Activated naive CD4-positive, alpha-beta T cell treated with anti-CD3 and anti-CD28 coated beads, Interleukin-2, amount 10 ng/mL, durations not matched to agents 7 days and 5 days (primary cell): ENCODE results near the gene STAB2.
"Not testable (repeated sequence)": the region's sequence is repeated elsewhere in the genome, so short reads cannot be mapped to it uniquely, and the experiment has no call there.

ENCODE experiments used
- CTCF ChIA-PET: fragments of 350-600 bp; sonication (Branson Sonifier 250); formaldehyde crosslinking; loops from one replicate; lab custom pipeline; 2021; ENCODE audit warnings: antibody characterized with exemption; lab: Charles Lee
- DNase-seq: peaks from one replicate; pipeline ENCODE4 v3.0.0-alpha.2; 2020
- H3K27ac Mint-ChIP-seq: one replicate; pipeline ENCODE4 v1.8.0; 2021; ENCODE audit warnings: mild to moderate bottlenecking, moderate library complexity, mixed read lengths
- H3K27me3 Mint-ChIP-seq: one replicate; pipeline ENCODE4 v1.8.0; 2021; ENCODE audit warnings: mild to moderate bottlenecking, mixed read lengths
- H3K36me3 Mint-ChIP-seq: one replicate; pipeline ENCODE4 v1.8.0; 2021; ENCODE audit warnings: mixed read lengths
- H3K4me1 Mint-ChIP-seq: one replicate; pipeline ENCODE4 v1.8.0; 2021; ENCODE audit warnings: mixed read lengths
- H3K4me3 Mint-ChIP-seq: one replicate; pipeline ENCODE4 v1.8.0; 2021; ENCODE audit warnings: mild to moderate bottlenecking, moderate library complexity, mixed read lengths
- H3K9me3 Mint-ChIP-seq: one replicate; pipeline ENCODE4 v1.8.0; 2021; ENCODE audit warnings: mixed read lengths

STAB2 gene

DNA sequence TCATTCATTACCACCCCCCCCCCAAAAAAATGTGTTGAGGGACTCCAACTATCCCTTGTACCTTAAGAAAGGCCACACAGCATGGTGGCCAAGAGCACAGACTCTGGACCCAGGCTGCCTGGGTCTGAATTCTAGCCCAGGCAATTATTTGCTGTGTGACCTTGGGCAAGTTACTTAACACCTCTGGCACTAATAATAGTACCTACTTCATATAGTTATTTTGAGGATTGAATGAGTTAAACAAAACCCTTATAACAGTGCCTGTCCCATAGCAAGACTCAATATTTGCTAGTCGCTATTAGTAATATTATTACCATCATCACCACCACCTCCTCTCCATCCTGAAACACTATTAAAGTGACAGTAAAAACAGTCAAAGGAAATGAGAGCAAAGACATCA lies 216.8 kb downstream of the STAB2 start:
- peaks cover 6% of the 10 kb centered on the region for H3K4me1 Mint-ChIP-seq
- peaks cover 5% of the 10 kb centered on the region for H3K36me3 Mint-ChIP-seq
- no peak overlapping the region for H3K4me3 Mint-ChIP-seq
- no peaks in the 10 kb centered on the region for H3K27me3 Mint-ChIP-seq
- H3K9me3 Mint-ChIP-seq: no peaks in the 10 kb centered on the region
- CTCF ChIA-PET: no interaction called here
- DNase-seq: no peak
- no peak overlapping the region for H3K27ac Mint-ChIP-seq

DNA sequence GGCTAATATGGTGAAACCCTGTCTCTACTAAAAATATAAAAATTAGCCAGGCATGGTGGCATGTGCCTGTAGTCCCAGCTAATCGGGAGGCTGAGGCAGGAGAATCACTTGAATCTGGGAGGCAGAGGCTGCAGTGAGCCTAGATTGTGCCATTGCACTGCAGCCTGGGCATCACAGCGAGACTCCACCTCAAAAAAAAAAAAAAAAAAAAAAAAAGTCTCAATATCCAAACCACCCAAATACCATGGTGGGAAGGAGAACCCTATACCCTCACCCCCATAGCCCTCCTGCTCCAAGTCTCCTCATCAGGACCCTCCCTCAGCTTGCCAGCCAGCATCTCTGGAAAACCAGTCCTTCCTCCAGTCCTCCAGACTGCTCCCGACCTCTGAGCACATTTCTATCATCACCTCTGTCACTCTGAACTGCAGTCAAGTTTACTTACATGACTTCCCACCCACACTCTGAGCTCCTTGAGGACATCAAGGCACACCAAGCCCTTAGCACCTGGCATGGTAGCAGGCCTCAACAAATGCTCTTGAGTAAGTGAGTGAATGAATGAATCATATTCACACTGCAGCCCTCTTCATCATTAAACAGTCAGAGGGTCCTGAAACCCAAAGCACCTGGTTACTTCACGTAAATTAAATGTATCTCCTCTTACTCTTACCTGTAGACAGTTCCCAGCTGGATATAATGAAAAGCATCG lies 218.7 kb downstream of the STAB2 start:
- Mint-ChIP-seq H3K4me1 (no peaks in the 10 kb centered on the region), H3K27ac (no peak overlapping the region)

DNA sequence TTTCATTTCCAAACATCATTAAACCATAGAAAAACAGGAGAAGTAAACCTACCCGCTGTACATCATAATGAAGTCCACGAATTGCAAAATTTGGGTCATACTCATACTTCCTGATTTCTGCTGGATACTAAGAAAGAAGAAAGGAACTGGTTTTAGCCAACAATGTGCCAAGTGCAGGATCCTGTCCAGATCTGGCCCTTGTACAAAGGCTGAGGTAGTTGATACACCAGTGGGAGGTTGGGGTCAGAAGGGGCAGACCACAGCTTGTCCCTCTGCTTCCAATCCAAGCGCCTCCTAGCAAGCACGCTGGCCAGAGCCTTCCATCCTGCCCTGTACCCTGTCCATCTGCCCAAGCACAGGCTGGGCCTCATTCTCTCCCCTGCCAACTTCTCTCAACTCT lies 219.7 kb downstream of the STAB2 start:
- H3K4me3 Mint-ChIP-seq: no peak overlapping the region
- no peak for DNase-seq
- H3K27ac Mint-ChIP-seq: no peak overlapping the region
- H3K27me3 Mint-ChIP-seq: no peaks in the 10 kb centered on the region
- CTCF ChIA-PET: no interaction called here
- H3K36me3 Mint-ChIP-seq: peaks cover 2% of the 10 kb centered on the region
- H3K9me3 Mint-ChIP-seq: no peaks in the 10 kb centered on the region
- H3K4me1 Mint-ChIP-seq: no peaks in the 10 kb centered on the region

More for the DNA sequence above, 218.7 kb downstream of the STAB2 start:
- CTCF ChIA-PET: interaction anchor here (1.4 kb wide), 1 partner anchor 8 kb away, joined by 3 read pairs; no protein-coding TSS in a partner anchor
- H3K9me3 Mint-ChIP-seq: no peaks in the 10 kb centered on the region
- H3K27me3 Mint-ChIP-seq: no peaks in the 10 kb centered on the region
- H3K36me3 Mint-ChIP-seq: peaks cover 2% of the 10 kb centered on the region
- H3K4me3 Mint-ChIP-seq: no peak overlapping the region
- no peak for DNase-seq

DNA sequence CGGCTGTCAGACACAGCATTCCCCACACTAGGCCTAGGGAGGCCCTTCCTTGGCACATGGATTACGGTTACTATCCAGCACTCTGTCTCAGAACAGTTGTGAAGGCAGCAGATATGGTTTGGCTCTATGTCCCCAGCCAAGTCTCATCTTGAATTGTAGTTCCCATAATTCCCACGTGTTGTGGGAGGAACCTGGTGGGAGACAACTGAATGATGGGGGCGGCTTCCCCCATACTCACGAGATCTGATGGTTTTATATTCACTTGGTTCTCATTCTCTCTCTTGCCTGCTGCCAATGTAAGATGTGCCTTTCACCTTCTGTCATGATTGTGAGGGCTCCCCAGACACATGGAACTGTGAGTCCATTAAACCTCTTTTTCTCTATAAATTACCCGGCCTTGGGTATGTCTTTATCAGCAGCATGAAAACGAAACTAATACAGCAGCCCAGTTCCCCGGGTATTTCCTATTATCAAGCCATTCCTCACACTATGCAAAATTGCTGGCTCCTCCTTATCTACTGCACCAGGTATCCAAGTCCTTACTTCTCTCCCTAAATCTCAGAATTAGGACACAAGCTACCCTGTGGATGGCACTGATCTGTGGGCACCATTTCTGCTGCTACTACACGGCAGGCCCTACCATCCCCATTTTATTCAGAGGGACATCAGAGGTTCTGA lies 220.6 kb downstream of the STAB2 start:
- DNase-seq: no peak
- CTCF ChIA-PET: no interaction called here
- Mint-ChIP-seq H3K27me3 (no peaks in the 10 kb centered on the region), H3K27ac (no peak overlapping the region), H3K36me3 (peaks cover 2% of the 10 kb centered on the region), H3K4me1 (no peaks in the 10 kb centered on the region), H3K4me3 (no peak overlapping the region), H3K9me3 (no peaks in the 10 kb centered on the region)

DNA sequence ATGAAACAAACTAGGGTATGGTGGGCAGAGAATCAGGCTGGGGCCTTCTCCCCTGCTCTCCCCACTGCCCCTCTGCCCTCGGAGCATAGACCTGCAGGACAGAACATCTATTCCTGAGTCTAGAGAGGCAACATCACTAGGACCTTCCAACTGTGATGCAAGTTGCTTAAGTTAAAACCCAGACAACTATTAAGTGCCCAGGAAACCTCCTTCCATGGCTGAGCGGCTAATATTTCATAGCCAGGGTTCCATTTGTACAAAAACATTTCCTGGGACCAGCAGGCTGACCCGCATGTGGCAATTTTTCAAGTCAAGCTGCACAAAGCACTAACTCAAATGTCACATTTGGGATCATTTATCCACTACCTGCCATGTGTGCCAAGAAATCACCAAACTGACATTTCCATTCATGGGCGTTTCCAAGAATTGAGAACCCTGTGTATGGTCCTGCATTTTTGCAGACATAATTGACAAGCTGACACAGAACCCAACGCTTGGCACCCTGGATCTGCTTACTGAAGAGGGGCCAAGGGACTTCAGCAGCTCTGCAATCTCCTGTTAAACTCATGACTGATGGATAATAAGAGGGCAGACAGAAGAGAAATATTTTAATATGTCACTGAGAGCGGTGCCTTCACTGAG lies 221.3 kb downstream of the STAB2 start:
- Mint-ChIP-seq H3K27me3 (no peaks in the 10 kb centered on the region), H3K27ac (no peak overlapping the region), H3K4me3 (no peak overlapping the region), H3K36me3 (peaks cover 2% of the 10 kb centered on the region), H3K4me1 (no peaks in the 10 kb centered on the region), H3K9me3 (no peaks in the 10 kb centered on the region)
- CTCF ChIA-PET: no interaction called here
- no peak for DNase-seq

DNA sequence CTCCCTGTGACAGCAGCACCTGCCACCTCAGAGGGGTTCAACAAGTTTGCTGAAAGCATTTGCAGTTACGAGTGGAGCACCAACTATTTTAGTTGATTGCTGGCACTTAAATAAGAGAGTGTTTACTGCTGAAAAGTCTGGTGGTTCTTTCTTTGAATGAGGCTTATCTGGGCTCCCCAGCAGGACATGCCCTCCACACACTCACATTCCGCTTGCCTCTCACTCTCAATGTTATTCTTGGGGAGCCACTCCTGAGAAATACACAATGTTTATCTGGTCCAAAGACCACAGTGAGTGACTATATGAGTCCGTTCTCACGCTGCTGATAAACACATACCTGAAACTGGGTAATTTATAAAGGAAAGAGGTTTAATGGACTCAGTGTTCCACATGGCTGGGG lies 222.1 kb downstream of the STAB2 start:
- Mint-ChIP-seq H3K36me3 (peaks cover 2% of the 10 kb centered on the region), H3K4me3 (no peak overlapping the region), H3K27me3 (no peaks in the 10 kb centered on the region), H3K9me3 (no peaks in the 10 kb centered on the region), H3K4me1 (no peaks in the 10 kb centered on the region), H3K27ac (no peak overlapping the region)
- no peak for DNase-seq
- CTCF ChIA-PET: interaction anchor here (0.6 kb wide), 1 partner anchor 30 kb away, joined by 3 read pairs; no protein-coding TSS in a partner anchor

DNA sequence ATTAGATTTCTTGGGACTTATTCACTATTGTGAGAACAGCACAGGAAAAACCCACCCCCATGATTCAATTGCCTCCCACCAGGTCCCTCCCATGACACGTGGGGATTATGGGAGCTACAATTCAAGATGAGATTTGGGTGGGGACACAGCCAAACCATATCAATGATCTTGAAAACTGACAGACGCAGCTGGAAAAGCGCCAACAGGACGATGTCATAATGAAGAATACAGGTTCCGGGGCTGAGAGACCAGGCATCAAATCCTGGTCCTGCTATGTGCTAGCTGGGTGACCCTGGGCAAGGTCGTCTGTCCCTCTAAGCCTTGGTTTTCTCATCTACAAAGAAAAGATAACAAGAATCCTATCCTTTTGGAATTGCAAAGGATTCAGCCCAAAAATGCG lies 222.6 kb downstream of the STAB2 start:
- not testable (repeated sequence) for H3K27ac Mint-ChIP-seq, H3K9me3 Mint-ChIP-seq, H3K4me1 Mint-ChIP-seq, H3K4me3 Mint-ChIP-seq, DNase-seq, H3K36me3 Mint-ChIP-seq, H3K27me3 Mint-ChIP-seq
- CTCF ChIA-PET: interaction anchor here (0.6 kb wide), 1 partner anchor 30 kb away, joined by 3 read pairs; no protein-coding TSS in a partner anchor

DNA sequence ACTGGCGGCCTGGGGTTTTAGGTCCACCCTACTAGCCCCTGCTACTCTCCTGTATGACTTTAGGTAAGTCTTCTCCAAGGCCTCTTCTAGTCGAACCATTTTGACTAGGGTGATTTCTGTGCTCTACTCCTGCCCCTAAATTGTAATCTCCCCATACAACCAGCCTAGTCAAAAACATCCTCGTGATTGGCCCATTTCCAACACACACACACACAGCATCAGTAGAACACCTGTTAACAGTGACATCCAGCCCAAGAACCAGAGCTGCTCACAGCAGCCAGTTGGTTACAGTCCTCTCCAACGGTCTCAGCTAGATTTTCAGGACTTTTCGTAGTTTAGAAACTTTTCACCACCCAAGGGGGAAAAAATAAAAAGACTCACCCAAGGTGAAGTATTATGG lies 223.0 kb downstream of the STAB2 start:
- CTCF ChIA-PET: no interaction called here
- H3K27me3 Mint-ChIP-seq: no peaks in the 10 kb centered on the region
- no peak overlapping the region for H3K27ac Mint-ChIP-seq
- peaks cover 2% of the 10 kb centered on the region for H3K36me3 Mint-ChIP-seq
- no peak overlapping the region for H3K4me3 Mint-ChIP-seq
- H3K4me1 Mint-ChIP-seq: no peaks in the 10 kb centered on the region
- DNase-seq: no peak
- H3K9me3 Mint-ChIP-seq: no peaks in the 10 kb centered on the region

DNA sequence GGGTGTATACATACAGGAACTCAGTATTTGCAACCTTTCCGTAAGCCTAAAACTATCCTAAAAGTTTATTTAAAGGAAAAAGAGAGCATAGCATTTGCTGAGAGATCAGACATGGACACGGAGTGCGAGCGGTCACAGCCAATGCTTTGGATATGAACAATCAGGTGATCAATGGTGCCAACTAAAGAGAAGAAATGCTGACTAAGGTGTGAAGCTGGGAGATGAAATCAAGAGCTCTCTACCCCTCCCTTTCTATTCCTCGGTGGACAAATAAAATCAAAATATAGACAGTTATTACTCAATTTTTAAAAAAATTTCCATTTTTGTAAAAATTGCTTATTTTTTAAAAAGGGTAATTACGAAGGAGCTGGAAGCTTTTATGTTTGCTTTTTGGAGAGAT lies 224.7 kb downstream of the STAB2 start:
- no peaks in the 10 kb centered on the region for H3K9me3 Mint-ChIP-seq
- no peaks in the 10 kb centered on the region for H3K36me3 Mint-ChIP-seq
- CTCF ChIA-PET: no interaction called here
- H3K4me3 Mint-ChIP-seq: no peak overlapping the region
- no peak overlapping the region for H3K27ac Mint-ChIP-seq
- no peaks in the 10 kb centered on the region for H3K27me3 Mint-ChIP-seq
- DNase-seq: no peak
- H3K4me1 Mint-ChIP-seq: no peaks in the 10 kb centered on the region

DNA sequence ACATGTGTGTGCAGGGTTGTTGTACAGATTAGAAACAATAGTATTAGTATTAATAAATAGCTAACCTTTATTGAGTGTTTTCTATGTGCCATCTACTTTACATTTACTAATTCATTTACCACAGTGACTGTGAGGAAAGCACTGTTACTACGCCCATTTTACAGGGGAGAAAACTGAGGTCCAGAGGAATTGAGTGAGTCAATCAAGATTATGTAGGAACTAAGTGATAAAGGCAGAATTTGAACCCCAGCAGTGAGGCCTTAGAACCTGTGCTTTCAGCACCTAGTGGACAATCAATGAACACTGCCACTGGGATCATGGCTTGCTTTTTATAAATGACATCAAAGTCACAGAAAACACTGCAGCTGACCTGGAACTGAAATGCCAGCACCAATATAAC lies 225.7 kb downstream of the STAB2 start:
- CTCF ChIA-PET: interaction anchor here (1.3 kb wide), 1 partner anchor 8 kb away, joined by 3 read pairs; no protein-coding TSS in a partner anchor

DNA sequence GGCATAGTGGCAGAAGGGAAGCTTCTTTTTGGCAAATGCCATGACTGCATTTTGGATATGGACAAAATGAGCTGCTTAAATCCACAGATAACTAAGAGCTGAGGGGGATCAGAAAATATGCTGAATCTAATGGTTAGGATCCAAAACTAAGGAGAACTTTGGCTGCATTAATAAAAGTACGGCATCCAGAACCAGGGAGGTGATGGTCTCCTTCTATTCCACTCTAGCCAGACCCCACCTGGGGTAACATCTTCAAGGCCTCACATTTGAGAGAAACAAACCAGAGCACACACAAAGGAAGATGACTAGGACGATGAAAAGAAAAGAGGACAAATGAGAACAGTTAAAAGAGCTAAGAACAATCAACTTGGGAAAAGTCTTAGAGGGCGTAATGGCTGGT lies 226.4 kb downstream of the STAB2 start:
- Mint-ChIP-seq H3K9me3 (no peaks in the 10 kb centered on the region), H3K36me3 (no peaks in the 10 kb centered on the region), H3K27me3 (no peaks in the 10 kb centered on the region), H3K4me3 (no peak overlapping the region), H3K4me1 (no peaks in the 10 kb centered on the region), H3K27ac (no peak overlapping the region)
- no peak for DNase-seq
- CTCF ChIA-PET: interaction anchor here (1.3 kb wide), 1 partner anchor 8 kb away, joined by 3 read pairs; no protein-coding TSS in a partner anchor

More for the DNA sequence above, 225.7 kb downstream of the STAB2 start:
- H3K9me3 Mint-ChIP-seq: no peaks in the 10 kb centered on the region
- H3K27me3 Mint-ChIP-seq: no peaks in the 10 kb centered on the region
- no peak for DNase-seq
- H3K4me3 Mint-ChIP-seq: no peak overlapping the region
- no peaks in the 10 kb centered on the region for H3K4me1 Mint-ChIP-seq
- H3K27ac Mint-ChIP-seq: no peak overlapping the region
- H3K36me3 Mint-ChIP-seq: no peaks in the 10 kb centered on the region

DNA sequence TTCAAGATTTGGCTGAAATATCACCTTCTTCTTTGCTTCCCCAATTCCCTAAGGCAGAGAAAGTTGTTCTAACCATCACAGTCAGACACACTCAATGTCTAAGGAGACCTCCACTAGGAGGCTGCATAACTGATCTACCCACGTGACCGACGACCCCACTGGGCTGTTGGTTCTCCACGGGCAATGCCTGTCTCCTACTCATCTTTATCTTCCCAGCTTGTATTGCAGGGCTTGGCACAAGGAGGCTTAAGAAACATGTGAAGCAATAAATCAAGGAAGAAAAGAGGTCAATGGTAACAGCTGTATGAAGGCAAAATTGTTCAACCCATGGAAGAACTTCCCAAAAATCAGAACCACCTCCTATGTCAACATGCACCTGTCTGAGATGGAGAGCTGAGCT lies 226.9 kb downstream of the STAB2 start:
- DNase-seq: no peak
- H3K4me3 Mint-ChIP-seq: no peak overlapping the region
- H3K36me3 Mint-ChIP-seq: no peaks in the 10 kb centered on the region
- no peaks in the 10 kb centered on the region for H3K4me1 Mint-ChIP-seq
- H3K27me3 Mint-ChIP-seq: no peaks in the 10 kb centered on the region
- H3K9me3 Mint-ChIP-seq: no peaks in the 10 kb centered on the region
- no peak overlapping the region for H3K27ac Mint-ChIP-seq
- CTCF ChIA-PET: interaction anchor here (1.3 kb wide), 1 partner anchor 9 kb away, joined by 3 read pairs; no protein-coding TSS in a partner anchor

DNA sequence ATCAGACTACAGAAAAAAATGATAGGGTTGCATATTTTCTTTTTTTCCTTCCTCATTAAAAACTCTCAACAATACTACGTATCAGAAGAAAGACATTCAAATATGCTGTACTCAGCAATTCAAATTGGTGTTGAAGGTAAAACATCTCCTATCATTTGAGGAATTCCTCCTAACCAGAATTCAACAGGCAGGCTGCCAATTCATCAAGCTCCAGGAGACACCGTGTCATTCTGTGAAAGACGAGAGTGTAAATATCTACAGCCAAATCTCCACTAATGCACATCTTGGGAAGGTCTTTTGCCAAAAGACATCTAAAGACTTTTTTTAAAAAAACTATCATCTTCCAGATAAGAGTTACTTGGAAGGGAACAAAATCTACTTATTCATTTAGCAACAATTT lies 227.4 kb downstream of the STAB2 start:
- Mint-ChIP-seq H3K4me1 (no peaks in the 10 kb centered on the region), H3K9me3 (no peaks in the 10 kb centered on the region), H3K27ac (no peak overlapping the region), H3K27me3 (no peaks in the 10 kb centered on the region), H3K36me3 (no peaks in the 10 kb centered on the region), H3K4me3 (no peak overlapping the region)
- DNase-seq: no peak
- CTCF ChIA-PET: no interaction called here
